WTC11 (cell line): ENCODE results near the gene COMMD8. TPM values are rescaled to one million over a fixed set of nuclear protein-coding genes. Genes with fewer than 3 reads are reported as not detected.

ENCODE experiments used
- AR ChIP-seq: fragments of 250-450 bp; sonication (Bioruptor Pico); IDR thresholded peaks from 2 replicates; pipeline ENCODE4 v1.9.0; 2021; ENCODE audit warnings: mild to moderate bottlenecking
- ARID4B ChIP-seq: sonication (generic); formaldehyde crosslinking; IDR thresholded peaks from 2 replicates; pipeline ENCODE4 v1.8.0; 2023; ENCODE audit warnings: missing genetic modification reagents, mild to moderate bottlenecking, borderline replicate concordance
- CREM ChIP-seq: sonication (generic); formaldehyde crosslinking; IDR thresholded peaks from 2 replicates; pipeline ENCODE4 v1.8.1; 2022; ENCODE audit warnings: mild to moderate bottlenecking, missing genetic modification reagents, moderate library complexity
- ERG ChIP-seq: fragments of 250-450 bp; sonication (Bioruptor Pico); IDR thresholded peaks from 2 replicates; pipeline ENCODE4 v1.8.0; 2021; ENCODE audit warnings: mild to moderate bottlenecking
- ETV6 ChIP-seq: sonication (generic); formaldehyde crosslinking; IDR thresholded peaks from 2 replicates; pipeline ENCODE4 v1.8.1; 2022; ENCODE audit warnings: mild to moderate bottlenecking, missing genetic modification reagents
- HMGXB4 ChIP-seq: sonication (generic); formaldehyde crosslinking; IDR thresholded peaks from 2 replicates; pipeline ENCODE4 v1.8.1; 2023; ENCODE audit warnings: mild to moderate bottlenecking, moderate library complexity, missing genetic modification reagents
- IRF2 ChIP-seq: sonication (generic); formaldehyde crosslinking; IDR thresholded peaks from 2 replicates; pipeline ENCODE4 v1.8.0; 2022; ENCODE audit warnings: low read depth, missing genetic modification reagents, borderline replicate concordance
- PRDM15 ChIP-seq: sonication (generic); formaldehyde crosslinking; IDR thresholded peaks from 2 replicates; pipeline ENCODE4 v1.8.0; 2022; ENCODE audit warnings: missing genetic modification reagents
- USF2 ChIP-seq: sonication (generic); formaldehyde crosslinking; IDR thresholded peaks from 2 replicates; pipeline ENCODE4 v1.8.1; 2023; ENCODE audit warnings: mild to moderate bottlenecking, missing genetic modification reagents, moderate library complexity
- ZBTB21 ChIP-seq: sonication (generic); formaldehyde crosslinking; IDR thresholded peaks from 2 replicates; pipeline ENCODE4 v1.8.1; 2023; ENCODE audit warnings: mild to moderate bottlenecking, missing genetic modification reagents, borderline replicate concordance
- ZBTB43 ChIP-seq: sonication (generic); formaldehyde crosslinking; IDR thresholded peaks from 2 replicates; pipeline ENCODE4 v1.8.1; 2023; ENCODE audit warnings: mild to moderate bottlenecking, missing genetic modification reagents
- ZNF219 ChIP-seq: sonication (generic); formaldehyde crosslinking; IDR thresholded peaks from 2 replicates; pipeline ENCODE4 v1.8.0; 2023; ENCODE audit warnings: missing genetic modification reagents, mild to moderate bottlenecking, borderline replicate concordance
- ZNF281 ChIP-seq: sonication (generic); formaldehyde crosslinking; IDR thresholded peaks from 2 replicates; pipeline ENCODE4 v1.8.0; 2023; ENCODE audit warnings: mild to moderate bottlenecking, missing genetic modification reagents
- ZNF425 ChIP-seq: fragments of 250-450 bp; sonication (Bioruptor Pico); conservative IDR thresholded peaks from 2 replicates; pipeline ENCODE4 v1.9.0; 2021; ENCODE audit warnings: mild to moderate bottlenecking
- total RNA-seq: library from RNA; stranded (reverse); gene quantifications from 3 replicates; pipeline ENCODE4 v1.2.3, GENCODE V29; 2021

Gene COMMD8
- total RNA-seq, 1 experiment from 2014 or later, result 8.1 TPM

- peak; percentile 86 for TF ChIP-seq HMGXB4 (CRISPR knock-in tag)
- TF ChIP-seq ETV6 (CRISPR knock-in tag), result peak; percentile 62; the same call in 1 of the 2 replicates
- peak; percentile 29; the same call in 1 of the 2 replicates for TF ChIP-seq ZBTB43 (CRISPR knock-in tag)
- TF ChIP-seq ZNF281, result peak; percentile 51; the same call in 1 of the 2 replicates
- TF ChIP-seq ZNF425 (CRISPR knock-in tag), result no peak
- TF ChIP-seq USF2 (CRISPR knock-in tag), result peak; percentile 100
- peak; percentile 88 for TF ChIP-seq ARID4B
- peak; percentile 35; the same call in 1 of the 2 replicates for TF ChIP-seq CREM (CRISPR knock-in tag)
- no peak for TF ChIP-seq AR (CRISPR knock-in tag)
- TF ChIP-seq ZBTB21 (CRISPR knock-in tag), result 0 out of 2 replicates have a peak, but pooled peaks have one; percentile 15
- TF ChIP-seq ZNF219 (CRISPR knock-in tag), result no peak
- no peak for TF ChIP-seq IRF2 (CRISPR knock-in tag)
- TF ChIP-seq ERG, result no peak
- TF ChIP-seq PRDM15 (CRISPR knock-in tag), result peak; percentile 96
Observed at GRCh38 chr4:47463235-47463956, at the start of gene COMMD8 (continued).
